Daoy (cell line): Measurements from ENCODE around the gene BANP. TPM values are rescaled to one million over a fixed set of nuclear protein-coding genes. Genes with fewer than 3 reads are reported as not detected.
"Not testable (repeated sequence)": the region's sequence is repeated elsewhere in the genome, so short reads cannot be mapped to it uniquely, and the experiment has no call there.

Experiments
- DNase-seq: peaks from one replicate; pipeline ENCODE4 v3.0.0-alpha.2; 2015; ENCODE audit warnings: low read depth
- total RNA-seq: library from RNA; depleted of rRNA; stranded (reverse); fragments of >200 nt; shearing (Covaris generic); gene quantifications from 2 replicates; pipeline ENCODE4 v1.2.3, GENCODE V29; 2014

The BANP gene
- total RNA-seq, 1 experiment from 2014 or later, result 16.7 TPM

DNA sequence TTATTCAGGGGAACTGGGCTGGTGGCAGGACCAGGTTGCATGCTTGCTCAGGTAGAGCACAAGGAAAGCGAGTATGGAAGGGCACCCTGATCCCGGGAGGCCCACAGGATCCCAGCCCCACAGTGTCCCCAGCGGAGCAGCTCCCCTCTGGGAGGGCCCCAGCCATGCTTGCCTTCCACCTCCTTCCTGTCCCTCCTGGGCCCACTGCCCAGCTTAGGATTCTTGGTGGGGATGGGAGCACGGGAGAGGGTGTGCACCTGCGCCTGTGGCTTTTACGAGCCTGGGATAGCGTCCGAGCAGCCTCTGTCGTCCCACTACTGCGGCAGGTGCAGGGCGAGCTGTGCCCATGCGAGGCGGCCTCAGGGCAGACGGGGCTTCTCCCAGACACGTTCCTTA, 114.5 kb downstream of the BANP start:
- no peak for DNase-seq

DNA sequence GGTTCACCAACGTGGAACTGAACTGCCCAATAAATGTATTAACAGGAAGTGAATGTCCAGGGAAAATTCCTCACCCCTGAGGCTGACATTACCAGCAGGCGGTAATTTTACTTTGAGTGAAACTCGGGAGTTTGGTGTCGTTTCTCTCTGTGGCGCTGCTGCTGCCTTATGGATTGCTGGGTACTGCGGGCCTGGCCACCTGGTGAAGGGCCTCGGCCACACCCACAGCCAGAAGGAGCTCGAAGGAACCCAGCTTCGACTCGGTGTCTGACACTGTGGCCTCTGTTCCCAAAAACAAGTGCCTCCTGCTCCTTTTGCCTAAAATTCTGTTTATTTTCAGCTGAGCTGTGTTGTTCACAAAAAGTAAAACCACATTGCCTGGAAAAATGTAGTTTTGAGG, 115.0 kb downstream of the BANP start:
- DNase-seq, result no peak

DNA sequence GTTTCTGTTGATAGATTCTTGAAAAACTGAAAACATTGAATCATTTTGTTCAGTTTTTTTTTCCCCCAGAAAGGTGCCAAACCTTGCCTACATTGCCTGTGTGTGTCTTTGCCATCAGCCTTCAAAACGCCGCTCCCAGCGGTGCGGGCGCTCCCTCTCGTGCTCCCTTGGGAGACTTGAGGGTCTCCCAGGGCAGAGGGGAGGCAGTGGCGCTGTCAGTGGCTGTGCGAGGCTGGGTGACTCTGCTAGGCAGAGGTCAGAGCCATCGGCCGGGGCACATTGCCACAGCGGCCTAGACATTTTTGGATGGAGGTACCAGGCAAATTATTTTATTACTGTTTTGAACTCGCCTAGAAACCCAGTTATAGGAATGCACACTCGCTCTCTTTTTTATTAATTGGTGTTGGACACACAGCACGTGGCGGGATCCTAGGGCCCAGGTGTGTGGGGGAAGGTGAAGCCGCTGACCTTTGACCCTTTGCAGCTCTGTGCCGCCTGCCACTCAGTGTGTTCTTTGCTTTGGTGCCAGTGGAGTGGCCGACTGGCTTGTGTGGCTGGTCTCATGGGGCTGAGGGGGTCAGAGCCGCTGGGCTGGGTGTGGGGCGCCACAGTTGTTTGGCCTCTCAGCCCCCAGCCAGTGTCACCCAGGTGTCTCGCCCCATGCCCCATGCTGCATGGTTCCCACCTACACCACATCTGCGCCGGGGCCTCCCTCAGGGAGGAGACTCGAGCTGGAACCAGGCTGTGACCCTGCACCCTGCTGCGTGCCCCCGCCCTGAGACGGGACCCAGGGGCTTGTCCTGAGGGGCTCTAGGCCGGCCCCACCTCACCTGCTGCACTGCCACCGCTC, 115.7 kb downstream of the BANP start:
- no peak for DNase-seq

DNA sequence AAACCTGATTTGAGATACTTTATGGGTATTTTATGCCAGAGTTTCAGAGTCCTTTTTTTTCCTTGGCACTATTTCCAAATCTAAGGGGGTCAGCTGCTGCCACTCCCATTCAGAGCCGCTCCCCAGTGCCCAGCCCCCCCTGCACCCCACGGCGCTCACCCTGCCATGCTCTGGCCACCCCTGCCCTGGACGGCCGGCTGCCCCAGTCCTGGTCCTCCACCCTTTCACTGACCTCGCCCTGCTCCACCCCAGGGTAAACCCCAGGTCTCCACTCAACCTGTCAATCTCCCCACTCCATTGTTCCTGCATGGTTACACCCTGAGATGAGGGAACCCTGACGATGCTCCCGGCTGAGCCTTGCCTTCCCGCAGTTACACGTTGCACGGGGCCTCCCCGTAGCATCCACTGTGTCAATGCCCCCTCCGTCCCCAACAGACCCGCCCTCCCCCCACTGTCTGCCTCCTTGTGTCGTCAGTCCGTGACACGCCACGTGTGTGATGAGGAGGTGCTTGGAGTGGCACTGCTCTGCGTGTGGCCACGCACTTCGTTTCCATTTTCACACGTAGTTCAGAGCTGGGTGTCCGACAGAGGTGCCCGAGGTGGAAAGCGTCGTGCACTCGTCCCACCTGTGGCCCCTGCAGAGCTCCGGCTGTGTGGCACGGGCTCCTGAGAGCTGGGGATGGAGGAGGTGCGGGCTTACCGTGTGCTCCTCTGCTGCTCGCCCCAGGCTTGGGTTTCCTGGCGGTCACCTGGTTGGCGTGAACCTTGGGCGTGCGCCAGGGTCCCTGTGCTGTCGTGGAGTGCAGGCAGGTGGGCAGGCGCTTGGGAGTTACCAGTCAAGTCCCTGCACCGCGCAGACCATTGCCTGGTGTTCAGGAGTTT, 116.5 kb downstream of the BANP start:
- DNase-seq, result no peak

DNA sequence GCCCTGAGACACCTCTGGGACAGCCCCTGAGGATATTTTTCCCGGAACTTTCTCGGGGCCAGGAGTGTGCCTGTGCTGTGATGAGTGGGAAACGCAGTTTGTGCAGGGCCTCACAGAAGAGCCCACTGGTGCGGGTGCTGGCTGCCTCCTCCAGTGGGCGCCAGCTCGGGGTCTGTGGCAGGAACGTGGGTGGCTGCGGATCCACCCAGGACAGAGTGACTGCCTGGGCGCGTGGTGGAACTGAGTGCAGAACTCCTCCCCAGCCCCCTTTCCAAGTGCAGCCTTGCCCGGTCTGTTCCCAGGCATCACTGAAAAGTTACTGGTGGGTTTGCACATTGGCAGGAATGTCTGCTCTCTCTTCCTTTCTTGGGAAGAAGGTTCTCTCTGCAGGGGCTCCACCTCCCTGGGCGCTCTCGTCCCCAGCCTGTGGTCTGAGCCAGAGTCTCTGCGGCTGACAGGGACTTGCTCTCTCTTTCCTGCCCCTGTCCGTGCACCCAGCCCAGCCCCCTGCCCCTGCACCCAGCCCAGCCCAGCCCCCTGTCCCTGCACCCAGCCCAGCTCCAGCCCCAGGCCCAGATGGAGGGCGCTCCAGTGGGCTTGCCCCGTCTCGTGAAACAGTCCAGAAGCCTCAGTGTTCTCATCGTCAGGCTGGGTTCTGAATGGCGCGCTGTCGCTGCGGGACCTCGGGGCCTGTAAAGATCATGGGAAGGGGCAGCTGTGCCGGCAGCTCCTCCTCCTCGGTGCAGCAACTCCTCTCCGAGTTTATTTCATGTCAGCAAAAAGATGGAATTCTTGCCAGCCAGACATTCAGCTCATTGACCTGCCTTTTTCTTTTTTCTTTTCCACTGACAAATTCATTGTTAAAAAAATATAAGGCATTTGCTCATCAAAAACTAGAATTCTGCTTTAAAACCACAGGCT, 117.5 kb downstream of the BANP start:
- DNase-seq, result no peak

DNA sequence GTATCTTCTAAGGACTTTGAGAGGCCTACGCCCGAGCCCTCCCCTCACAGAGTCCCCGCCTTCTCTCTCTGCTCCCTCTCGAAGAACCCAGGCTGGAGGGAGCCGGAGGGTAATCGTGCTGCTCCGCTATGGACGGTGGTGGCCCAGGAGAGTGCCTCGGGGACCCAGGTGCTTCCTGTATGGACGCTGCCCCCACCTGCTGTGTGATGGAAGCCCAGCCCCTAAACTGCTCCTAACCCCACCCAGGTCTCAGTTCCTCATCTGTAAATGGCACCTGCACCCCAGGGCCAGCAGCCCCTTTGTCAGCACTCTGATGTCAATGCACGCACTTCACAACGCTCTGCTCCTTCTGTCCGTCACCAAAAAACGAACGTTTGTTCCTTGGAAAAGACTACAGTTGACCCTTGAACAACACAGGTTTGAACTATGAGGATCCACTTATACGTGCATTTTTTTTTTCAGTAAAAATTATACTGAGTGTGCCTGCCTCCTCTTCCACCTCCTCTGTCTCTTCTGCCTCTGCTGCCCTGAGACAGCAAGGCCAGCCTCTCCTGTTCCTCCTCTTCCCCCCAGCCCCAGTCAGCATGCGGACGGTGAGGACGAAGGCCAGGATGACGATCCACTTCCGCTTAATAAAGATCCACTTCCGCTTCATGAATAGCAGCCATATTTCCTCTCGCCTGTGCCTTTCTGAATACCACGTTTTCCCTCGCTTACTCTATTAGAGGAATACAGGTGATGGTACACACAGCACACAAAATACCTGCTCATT, 118.3 kb downstream of the BANP start:
- DNase-seq, result no peak

DNA sequence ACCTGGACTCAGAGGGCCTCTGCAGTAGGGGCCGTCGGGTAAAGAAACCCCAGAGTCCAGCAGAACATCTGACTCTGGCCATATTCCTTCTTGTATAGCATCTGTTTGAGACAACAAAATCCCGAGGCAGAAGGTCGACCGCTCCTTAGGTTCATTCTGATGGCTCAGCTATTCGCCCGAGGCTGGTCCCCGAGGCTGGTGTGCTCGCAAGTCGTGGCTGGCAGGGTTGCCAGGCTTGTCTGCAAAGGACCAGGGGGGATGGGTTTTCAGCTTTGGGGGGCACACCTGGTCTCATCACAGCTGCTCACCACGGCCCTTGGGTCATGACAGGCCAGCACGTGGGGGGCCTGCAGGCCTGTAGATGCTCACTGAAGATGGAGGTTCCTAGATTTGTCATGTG, 119.1 kb downstream of the BANP start:
- no peak for DNase-seq

DNA sequence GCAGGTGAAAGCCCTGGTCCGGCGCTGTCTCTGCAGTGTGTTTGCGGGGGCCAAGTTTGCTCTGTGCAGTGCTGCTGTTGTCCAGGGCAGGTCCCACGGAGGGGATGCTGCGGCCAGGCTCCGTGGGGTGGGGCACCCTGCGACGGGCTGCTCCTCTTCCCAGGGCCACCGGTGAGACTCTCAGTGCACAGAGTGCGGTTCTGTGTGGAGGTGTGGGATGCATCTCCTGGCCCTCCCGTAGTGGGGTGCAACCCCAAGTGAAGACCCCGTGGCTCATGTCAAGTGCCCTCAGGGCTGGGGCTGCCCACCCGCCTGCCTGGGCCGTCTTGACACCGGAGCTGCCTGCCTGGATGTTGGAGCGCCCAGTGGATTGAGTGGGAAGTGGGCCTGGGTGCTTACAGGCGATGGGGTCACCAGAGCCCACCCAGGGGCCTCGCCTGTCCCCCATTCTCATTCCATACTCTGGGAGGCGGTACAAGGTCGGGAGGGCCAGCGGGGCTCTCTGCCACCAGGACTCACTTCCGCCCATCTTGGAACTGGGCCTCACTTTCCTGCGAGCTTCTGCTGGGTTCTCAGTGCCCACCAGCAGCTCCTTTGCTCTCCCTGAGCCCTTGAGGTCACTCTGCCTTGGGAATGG, 119.9 kb downstream of the BANP start:
- no peak for DNase-seq

DNA sequence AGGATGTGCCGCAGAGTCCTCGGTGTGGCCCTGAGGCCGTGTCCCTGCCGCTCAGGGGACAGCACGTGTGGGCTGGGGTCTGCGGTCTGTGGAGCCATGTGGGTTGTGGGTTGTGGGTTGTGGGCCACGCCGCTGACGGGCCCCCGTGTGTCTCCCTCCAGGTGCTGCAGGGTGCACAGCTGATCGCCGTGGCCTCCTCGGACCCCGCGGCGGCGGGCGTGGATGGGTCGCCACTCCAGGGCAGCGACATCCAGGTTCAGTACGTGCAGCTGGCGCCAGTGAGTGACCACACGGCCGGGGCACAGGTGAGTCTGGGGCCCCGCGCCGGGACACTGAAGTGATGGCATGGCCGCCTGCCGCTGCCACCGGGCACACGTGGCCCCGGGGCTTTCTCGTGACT, 120.7 kb downstream of the BANP start:
- DNase-seq, result no peak

DNA sequence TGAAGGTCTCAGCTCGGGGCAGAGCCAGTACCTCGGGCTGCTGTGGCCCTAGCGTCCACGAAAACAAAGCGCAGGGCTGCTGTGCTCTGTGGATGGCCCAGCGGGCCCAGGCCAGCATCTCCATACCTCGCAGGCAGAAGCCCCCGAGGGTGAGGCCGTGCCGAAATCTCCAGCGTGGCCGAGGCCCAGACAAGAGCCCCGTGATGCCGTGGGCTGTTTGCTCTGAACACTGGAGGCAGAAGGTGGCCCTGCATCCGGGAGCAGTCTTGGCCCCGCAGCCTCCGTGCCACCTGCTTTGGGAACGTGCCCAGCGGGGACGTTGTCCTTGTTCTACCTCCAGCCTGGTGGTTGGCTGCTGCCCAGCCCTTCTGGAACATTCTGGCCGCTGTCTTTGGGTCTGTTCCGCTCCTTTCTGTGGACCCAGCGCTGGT, 121.4 kb downstream of the BANP start:
- DNase-seq, result no peak

DNA sequence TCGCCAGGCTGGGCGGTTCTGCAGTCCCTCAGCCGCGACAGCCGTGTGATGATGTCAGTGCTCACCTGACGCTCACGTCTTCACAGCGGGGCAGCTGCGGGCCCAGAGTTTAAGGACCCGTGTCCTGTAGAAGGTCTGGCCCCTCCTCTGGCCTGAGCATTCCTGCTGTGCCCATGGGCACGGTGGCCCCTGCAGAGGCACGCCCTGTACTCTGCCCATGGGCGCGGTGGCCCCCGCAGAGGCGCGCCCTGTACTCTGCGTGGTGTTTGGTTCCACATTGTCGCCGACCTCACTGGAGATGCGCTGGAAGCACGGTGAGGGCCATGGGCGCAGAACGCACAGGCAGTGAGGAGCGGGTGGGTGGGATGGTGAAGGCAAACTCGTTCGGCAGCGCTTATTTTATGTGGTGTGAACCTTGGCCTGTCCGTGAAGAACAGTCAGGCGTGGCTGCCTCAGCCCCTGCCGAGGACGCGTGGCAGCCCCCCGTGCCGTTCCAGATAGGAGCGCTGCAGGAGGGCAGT, 122.0 kb downstream of the BANP start:
- DNase-seq, result no peak

DNA sequence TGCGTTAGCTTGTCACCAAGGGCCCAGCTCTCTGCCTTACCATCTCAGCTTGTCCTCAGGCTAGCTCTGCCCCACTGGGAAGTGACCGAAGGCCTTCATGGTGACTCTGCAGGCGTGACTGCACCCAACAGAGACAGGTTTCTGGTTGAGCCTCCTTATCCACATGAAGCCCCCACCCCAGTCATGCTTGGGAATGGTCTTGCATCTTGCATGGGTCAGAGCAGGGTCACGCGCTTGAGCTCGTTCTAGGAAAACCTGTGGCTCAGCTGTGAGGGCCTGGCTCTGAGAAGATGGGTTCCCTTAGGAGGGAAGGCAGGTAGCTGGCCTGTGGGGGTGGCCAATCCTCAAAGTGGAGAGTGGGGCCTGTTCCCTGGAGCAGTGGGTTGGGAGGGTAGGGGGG, 122.8 kb downstream of the BANP start:
- no peak for DNase-seq

DNA sequence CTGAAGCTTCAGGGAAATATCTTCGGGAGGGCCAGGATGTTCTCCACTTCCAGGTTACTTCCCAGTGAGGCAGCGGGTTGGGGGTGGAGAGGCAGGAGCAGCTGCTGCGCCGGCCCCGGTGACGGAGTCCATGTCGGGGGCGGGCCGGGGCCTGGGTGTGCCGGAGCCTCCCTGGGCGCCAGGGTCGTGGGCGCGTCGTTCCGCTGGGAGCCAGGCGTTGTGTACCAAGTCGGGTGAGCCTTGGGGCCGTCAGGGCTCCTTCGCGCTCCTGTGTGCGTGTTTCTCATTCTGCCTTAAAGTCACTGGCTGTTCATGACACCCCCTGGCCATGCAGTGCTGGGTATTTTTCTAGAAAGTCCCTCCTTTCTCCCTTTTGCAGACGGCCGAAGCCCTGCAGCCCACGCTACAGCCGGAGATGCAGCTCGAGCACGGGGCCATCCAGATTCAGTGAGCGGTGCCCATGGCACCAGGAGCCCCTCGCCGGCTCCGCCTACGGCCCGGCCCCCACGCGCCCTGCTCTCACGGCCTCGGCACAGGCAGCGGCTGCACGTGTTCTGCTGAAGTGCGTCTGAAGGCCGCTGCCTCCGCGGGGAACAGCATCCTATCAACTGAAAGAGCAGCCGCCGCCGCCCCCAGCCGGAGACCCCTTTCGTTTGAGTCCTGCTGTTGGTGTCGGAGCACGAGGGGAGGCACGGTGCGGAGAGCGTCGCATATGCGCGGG, 125.1 kb downstream of the BANP start:
- no peak for DNase-seq

DNA sequence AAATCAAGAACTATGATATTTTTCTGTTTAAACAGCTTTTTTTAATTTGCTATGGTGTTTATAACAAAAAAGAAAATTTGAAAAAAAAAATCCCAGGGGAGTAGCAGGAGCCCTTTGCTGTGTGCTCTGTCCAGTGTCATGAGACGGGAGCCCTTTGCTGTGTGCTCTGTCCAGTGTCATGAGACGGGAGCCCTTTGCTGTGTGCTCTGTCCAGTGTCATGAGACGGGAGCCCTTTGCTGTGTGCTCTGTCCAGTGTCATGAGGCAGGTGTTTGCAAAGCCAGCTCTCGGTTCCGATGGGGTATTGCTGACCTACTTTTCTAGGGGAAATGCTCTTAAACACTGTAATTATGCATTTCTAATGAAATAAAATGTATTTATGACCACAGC, 125.7 kb downstream of the BANP start:
- not testable (repeated sequence) for DNase-seq

DNA sequence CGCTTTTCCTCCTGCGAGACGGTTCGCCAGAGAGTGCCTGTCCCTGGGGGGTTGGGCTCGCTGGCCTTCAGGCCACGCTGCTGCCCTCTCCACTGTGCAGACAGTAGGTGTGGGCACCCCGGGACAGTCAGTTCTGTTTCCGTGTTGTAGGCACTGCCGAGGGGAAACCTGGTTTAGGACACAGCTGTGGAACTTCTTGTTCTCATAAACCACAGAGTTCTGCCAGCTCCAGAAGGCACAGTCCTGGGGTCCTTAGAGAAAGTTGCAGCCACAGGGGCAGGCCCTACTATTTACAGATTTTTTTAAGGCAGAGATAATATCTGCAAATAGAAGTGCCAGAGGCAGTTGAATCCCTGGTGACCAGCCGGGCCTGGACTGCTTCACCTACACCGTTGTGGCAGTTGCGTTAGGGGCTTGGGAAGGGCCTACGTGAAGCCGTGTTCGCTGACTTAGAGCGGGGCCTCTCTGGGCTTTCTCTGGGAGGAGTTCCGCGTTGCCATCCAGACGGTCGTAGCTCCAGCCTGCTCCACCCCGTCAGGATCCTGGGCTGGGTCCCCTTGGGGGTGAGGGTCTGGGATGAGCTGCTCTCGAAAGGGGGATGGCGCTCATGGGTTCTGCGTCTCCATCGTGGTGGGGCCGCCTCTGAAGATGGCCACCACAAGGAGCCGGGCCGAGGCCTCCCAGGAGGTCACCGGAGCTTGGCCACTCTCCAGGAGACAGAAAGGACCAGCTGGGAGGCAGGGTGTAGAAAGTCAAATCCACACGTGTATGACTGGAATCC, 126.3 kb downstream of the BANP start:
- no peak for DNase-seq

DNA sequence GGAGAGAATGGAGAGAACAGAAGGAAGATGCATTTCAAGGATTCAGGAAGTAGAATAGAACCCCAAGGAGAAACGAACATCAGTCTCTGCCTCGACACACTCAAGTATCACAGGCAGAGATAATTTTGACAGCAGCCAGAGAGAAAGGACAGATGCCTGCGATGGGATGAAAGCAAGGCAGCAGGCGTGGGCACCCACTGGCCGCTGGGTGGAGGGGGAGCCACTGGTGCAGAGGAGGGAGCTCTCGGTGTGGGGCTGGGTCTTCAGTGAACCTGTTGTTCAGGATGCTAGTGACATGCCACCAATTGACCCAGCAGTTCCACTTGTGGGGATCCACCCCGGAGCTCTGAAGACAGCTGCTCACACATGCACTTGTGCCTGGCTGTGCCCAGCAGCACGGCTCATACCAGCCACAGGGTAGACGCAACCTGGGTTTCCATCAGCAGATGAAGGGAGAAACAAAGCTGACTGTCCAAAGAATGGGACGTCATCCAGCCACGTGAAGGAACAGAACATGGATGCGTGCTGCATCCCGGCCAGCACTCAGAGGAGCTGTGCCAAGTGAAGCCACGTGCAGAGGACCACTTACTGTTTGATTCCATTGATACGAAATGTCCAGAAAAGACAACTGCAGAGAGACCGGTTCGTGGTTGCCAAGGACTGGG, 127.0 kb downstream of the BANP start:
- DNase-seq, result no peak

DNA sequence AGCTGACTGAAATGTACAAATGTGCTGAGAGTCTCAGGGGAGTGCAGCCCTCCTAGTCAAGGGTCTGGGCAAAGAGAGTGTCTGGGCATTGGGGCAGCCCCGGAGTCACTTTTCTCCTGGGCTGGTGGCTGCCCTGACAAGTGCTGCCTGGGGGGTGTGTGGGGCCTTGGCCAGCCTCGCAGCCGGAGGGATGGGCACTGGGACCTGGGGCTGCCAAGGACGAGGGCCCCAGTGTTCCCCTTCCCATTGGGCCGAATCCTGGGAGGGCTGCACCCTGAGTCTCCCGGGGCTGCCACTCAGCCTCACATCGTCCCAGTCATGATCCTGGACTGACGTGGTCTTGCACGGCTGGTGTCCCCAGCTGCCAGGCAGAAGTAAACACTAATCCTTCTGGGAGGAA, 132.3 kb downstream of the BANP start:
- DNase-seq, result no peak

DNA sequence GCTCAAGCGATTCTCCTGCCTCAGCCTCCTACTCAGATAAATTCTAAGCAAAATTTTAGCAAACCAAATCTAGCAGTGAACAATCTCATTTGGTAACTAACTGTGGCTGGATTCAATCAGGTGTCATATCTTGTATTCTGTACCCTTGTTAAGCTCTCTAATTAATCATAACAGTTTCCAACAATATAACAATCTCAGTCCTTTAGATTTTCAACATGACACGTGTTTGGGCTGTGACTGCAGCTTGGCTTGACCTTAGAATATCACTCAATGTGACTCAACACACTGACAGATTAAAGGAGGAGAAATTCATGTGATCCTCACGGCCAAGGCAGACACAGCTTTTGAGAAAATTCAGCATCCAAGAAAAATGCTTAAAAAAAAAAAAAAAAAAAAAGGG, 133.6 kb downstream of the BANP start:
- DNase-seq, result no peak
